CD14-positive monocyte (primary cell): ENCODE data around the gene GNAS-AS1. TPM values are rescaled to one million over a fixed set of nuclear protein-coding genes. Genes with fewer than 3 reads are reported as not detected.

Experiments
- DNase-seq, 3 donors: peaks; one replicate each; pipeline ENCODE4 v3.0.0-alpha.2; 2011 to 2022
- H2AFZ ChIP-seq: 2 replicates; pipeline ENCODE4 v1.6.0; 2012; ENCODE audit warnings: mild to moderate bottlenecking, low read depth, low read length, inconsistent platforms; ENCODE audit not compliant: insufficient read depth, poor library complexity, severe bottlenecking
- H3K27ac ChIP-seq, 2 donors: 1 replicate in 1 of 2; 2 replicates in 1 of 2; pipeline ENCODE4 v1.5.1; 2012 to 2013; ENCODE audit warnings: low read length in 2 of 2, control low read depth in 1 of 2, inconsistent platforms in 1 of 2, low read depth in 1 of 2, mild to moderate bottlenecking in 1 of 2
- H3K27me3 ChIP-seq, 2 donors: one replicate each; pipeline versions ENCODE4 v1.6.0 to v1.6.1; 2011 to 2013; ENCODE audit warnings: low read length in 2 of 2; ENCODE audit not compliant: control insufficient read depth in 2 of 2, insufficient read depth in 2 of 2
- H3K36me3 ChIP-seq, 2 donors: replicated peaks in 1 of 2; 1 replicate in 1 of 2; 2 replicates in 1 of 2; pipeline versions ENCODE4 v1.5.1 to v1.6.1; 2012 to 2013; ENCODE audit warnings: low read length in 2 of 2, control low read depth in 1 of 2, inconsistent platforms in 1 of 2, mild to moderate bottlenecking in 1 of 2; ENCODE audit not compliant: insufficient read depth in 2 of 2, control insufficient read depth in 1 of 2
- H3K4me1 ChIP-seq, 2 donors: 1 replicate in 1 of 2; 2 replicates in 1 of 2; pipeline versions ENCODE4 v1.5.1 to v1.6.1; 2012 to 2013; ENCODE audit warnings: low read length in 2 of 2, control low read depth in 1 of 2, inconsistent platforms in 1 of 2, mild to moderate bottlenecking in 1 of 2, moderate library complexity in 1 of 2; ENCODE audit not compliant: insufficient read depth in 2 of 2, control insufficient read depth in 1 of 2
- H3K4me2 ChIP-seq: replicated peaks from 2 replicates; pipeline ENCODE3; 2012; ENCODE audit warnings: low read length, moderate library complexity, mild to moderate bottlenecking; ENCODE audit not compliant: poor library complexity, severe bottlenecking; ENCODE audit errors: extremely low read depth
- H3K4me3 ChIP-seq, 3 experiments: fragments of 200-600 bp in 1 of 3; sonication (generic) in 1 of 3; replicated peaks in 1 of 3; 1 replicate in 2 of 3; 2 replicates in 1 of 3; pipeline ENCODE4 v1.5.1; 2011 to 2013; ENCODE audit warnings: low read length in 3 of 3, mild to moderate bottlenecking in 3 of 3, control low read depth in 2 of 3, low read depth in 2 of 3, inconsistent platforms in 1 of 3, moderate library complexity in 1 of 3
- H3K79me2 ChIP-seq: 2 replicates; pipeline ENCODE4 v1.6.0; 2012; ENCODE audit warnings: mild to moderate bottlenecking, control low read depth, inconsistent platforms, low read length, moderate library complexity; ENCODE audit not compliant: insufficient read depth
- H3K9ac ChIP-seq: 2 replicates; pipeline ENCODE4 v1.6.0; 2017; ENCODE audit warnings: low read length, mild to moderate bottlenecking; ENCODE audit not compliant: insufficient read depth, poor library complexity, severe bottlenecking
- H3K9me3 ChIP-seq, 2 donors: replicated peaks in 1 of 2; 1 replicate in 1 of 2; 2 replicates in 1 of 2; pipeline versions ENCODE4 v1.5.1 to v1.6.1; 2012 to 2013; ENCODE audit warnings: low read length in 2 of 2, control low read depth in 1 of 2; ENCODE audit not compliant: control insufficient read depth in 1 of 2, insufficient read depth in 1 of 2
- H4K20me1 ChIP-seq: 2 replicates; pipeline ENCODE4 v1.6.0; 2012; ENCODE audit warnings: mild to moderate bottlenecking, low read length, control low read depth, moderate library complexity; ENCODE audit not compliant: insufficient read depth
- H3K27ac Mint-ChIP-seq, 7 donors: one replicate each; pipeline ENCODE4 v1.8.0; 2020; ENCODE audit warnings: mild to moderate bottlenecking in 7 of 7, mixed read lengths in 7 of 7, moderate library complexity in 6 of 7, inconsistent platforms in 2 of 7
- H3K27me3 Mint-ChIP-seq, 3 donors: one replicate each; pipeline ENCODE4 v1.8.0; 2021 to 2022; ENCODE audit warnings: low read depth in 3 of 3, mild to moderate bottlenecking in 3 of 3, mixed read lengths in 3 of 3, moderate library complexity in 3 of 3, inconsistent platforms in 1 of 3
- H3K36me3 Mint-ChIP-seq, 2 donors: one replicate each; pipeline ENCODE4 v1.8.0; 2020; ENCODE audit warnings: mixed read lengths in 2 of 2, inconsistent platforms in 1 of 2, mild to moderate bottlenecking in 1 of 2
- H3K4me1 Mint-ChIP-seq: one replicate; pipeline ENCODE4 v1.8.0; 2020; ENCODE audit warnings: mild to moderate bottlenecking, mixed read lengths
- H3K4me3 Mint-ChIP-seq, 2 donors: one replicate each; pipeline ENCODE4 v1.8.0; 2020; ENCODE audit warnings: mild to moderate bottlenecking in 2 of 2, mixed read lengths in 2 of 2, moderate library complexity in 1 of 2
- H3K9me3 Mint-ChIP-seq, 7 donors: one replicate each; pipeline ENCODE4 v1.8.0; 2020 to 2022; ENCODE audit warnings: mixed read lengths in 7 of 7, mild to moderate bottlenecking in 6 of 7, moderate library complexity in 6 of 7, inconsistent platforms in 2 of 7
- WGBS: methylation state at CpG from one replicate; pipeline ENCODE4 v1.1.5; 2013; ENCODE audit warnings: missing lambda C conversion rate; ENCODE audit not compliant: insufficient coverage; 5-methylcytosine and 5-hydroxymethylcytosine counted together
- intact Hi-C, 2 donors: fragments of 100-400 bp; cut with micrococcal nuclease; formaldehyde crosslinking; loops; one replicate each; pipeline versions ENCODE4 v1.15.0 to v1.15.1; 2023
- polyA plus RNA-seq, 3 donors: library from polyadenylated mRNA; depleted of rRNA in 1 of 3; unstranded in 2 of 3; stranded (reverse) in 1 of 3; fragments of 300-500 nt in 2 of 3; fragments of >200 nt in 1 of 3; fragmentation: Illumina TruSeq in 2 of 3; gene quantifications; 1 replicate in 2 of 3; 2 replicates in 1 of 3; pipeline ENCODE4 v1.2.3, GENCODE V29; 2012 to 2021
- TF ChIP-seq, protein P1 (sequence below): fragments of 200-600 bp; IDR thresholded peaks from one replicate; pipeline ENCODE4 v1.8.0; 2022; ENCODE audit warnings: antibody characterized with exemption, mild to moderate bottlenecking

The GNAS-AS1 gene
- polyA plus RNA-seq, 3 donors, result not detected

DNA sequence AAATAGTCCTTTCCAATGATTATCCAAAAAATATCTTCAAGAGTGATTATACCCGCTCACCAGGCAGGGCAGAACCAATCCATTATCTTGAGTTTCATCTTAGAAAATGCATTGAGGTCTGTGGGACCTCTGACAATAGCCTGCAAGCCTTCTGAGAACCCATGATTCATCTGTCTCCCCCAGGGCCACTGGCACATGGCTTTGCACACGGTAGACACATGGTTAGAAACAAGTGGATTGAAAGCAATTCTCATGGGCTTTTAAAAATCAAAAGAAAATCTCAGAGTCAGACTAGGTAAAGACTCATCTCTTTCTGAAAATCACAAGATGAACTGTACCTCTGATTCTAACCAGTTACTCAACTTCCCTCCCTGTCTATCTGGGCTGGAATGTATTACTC, 15.5 kb downstream of the GNAS-AS1 start:
- Mint-ChIP-seq H3K27ac (no peak overlapping the region), H3K36me3 (peaks cover 0 to 2% of the 10 kb centered on the region in 2 donors), H3K27me3 (peaks cover 30 to 56% (median 40%) of the 10 kb centered on the region in 3 donors), H3K4me1 (peaks cover 2% of the 10 kb centered on the region), H3K9me3 (peaks cover 2 to 13% (median 5%) of the 10 kb centered on the region in 7 donors), H3K4me3 (no peak overlapping the region)
- Histone ChIP-seq H3K36me3 (no peaks in the 10 kb centered on the region), H3K4me1 (no peaks in the 10 kb centered on the region), H4K20me1 (no peaks in the 10 kb centered on the region), H3K9me3 (peaks cover 8 to 10% of the 10 kb centered on the region in 2 donors), H3K79me2 (no peaks in the 10 kb centered on the region), H2AFZ (no peak overlapping the region), H3K27ac (no peak overlapping the region), H3K4me3 (no peak overlapping the region), H3K9ac (no peak overlapping the region), H3K4me2 (no peak overlapping the region), H3K27me3 (peaks cover 8 to 27% of the 10 kb centered on the region in 2 donors)
- intact Hi-C loops, result no loop called here
- no peak for DNase-seq
- WGBS, result 92% methylated on average over 2 of the region's 2 CpGs
- TF ChIP-seq, protein P1, sequence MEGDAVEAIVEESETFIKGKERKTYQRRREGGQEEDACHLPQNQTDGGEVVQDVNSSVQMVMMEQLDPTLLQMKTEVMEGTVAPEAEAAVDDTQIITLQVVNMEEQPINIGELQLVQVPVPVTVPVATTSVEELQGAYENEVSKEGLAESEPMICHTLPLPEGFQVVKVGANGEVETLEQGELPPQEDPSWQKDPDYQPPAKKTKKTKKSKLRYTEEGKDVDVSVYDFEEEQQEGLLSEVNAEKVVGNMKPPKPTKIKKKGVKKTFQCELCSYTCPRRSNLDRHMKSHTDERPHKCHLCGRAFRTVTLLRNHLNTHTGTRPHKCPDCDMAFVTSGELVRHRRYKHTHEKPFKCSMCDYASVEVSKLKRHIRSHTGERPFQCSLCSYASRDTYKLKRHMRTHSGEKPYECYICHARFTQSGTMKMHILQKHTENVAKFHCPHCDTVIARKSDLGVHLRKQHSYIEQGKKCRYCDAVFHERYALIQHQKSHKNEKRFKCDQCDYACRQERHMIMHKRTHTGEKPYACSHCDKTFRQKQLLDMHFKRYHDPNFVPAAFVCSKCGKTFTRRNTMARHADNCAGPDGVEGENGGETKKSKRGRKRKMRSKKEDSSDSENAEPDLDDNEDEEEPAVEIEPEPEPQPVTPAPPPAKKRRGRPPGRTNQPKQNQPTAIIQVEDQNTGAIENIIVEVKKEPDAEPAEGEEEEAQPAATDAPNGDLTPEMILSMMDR, result no peak

DNA sequence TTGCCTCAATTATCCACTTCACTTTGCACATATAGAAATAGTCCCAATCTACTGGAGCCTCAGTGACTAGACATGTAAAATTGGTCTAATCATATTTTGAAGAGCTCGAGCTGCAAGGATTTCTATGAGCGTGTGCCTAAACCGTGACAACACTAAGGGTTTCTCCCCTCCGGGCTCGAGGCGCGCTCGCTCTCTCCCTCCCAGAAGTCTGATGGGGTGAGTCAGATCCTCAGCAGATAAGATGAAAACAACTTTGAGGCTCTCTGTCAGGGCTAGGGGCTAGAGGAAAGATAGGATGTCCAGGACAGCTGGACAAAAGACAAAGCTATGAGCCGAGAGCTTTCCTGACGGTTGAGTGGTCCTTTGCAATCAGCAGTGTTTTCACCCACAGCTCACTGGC, 16.8 kb downstream of the GNAS-AS1 start:
- TF ChIP-seq, protein P1, result no peak

More for the DNA sequence above, 16.8 kb downstream of the GNAS-AS1 start:
- Histone ChIP-seq H2AFZ (no peak overlapping the region), H3K27ac (no peak overlapping the region), H3K4me3 (no peak overlapping the region), H3K36me3 (no peaks in the 10 kb centered on the region), H4K20me1 (no peaks in the 10 kb centered on the region), H3K79me2 (no peaks in the 10 kb centered on the region), H3K4me2 (no peak overlapping the region), H3K27me3 (peaks cover under 1 to 14% of the 10 kb centered on the region in 2 donors), H3K4me1 (no peaks in the 10 kb centered on the region), H3K9ac (no peak overlapping the region), H3K9me3 (peaks cover under 1 to 6% of the 10 kb centered on the region in 2 donors)
- intact Hi-C loops, result no loop called here
- Mint-ChIP-seq H3K36me3 (no peaks in the 10 kb centered on the region), H3K27ac (no peak overlapping the region), H3K27me3 (peaks cover 20 to 46% (median 34%) of the 10 kb centered on the region in 3 donors), H3K9me3 (peaks cover 2 to 14% (median 6%) of the 10 kb centered on the region in 7 donors), H3K4me1 (peaks cover 2% of the 10 kb centered on the region), H3K4me3 (no peak overlapping the region)
- WGBS, result 97% methylated on average over 10 of the region's 10 CpGs
- DNase-seq, result no peak
